Sigmoid colon (tissue), 7 donors: ENCODE measurements around the gene ZNF513. TPM values are rescaled to one million over a fixed set of nuclear protein-coding genes. Genes with fewer than 3 reads are reported as not detected.

Source experiments
- DNase-seq: peaks from one replicate; pipeline ENCODE4 v3.0.0-alpha.2; 2019
- H3K27ac ChIP-seq, 4 donors: fragments of 200-600 bp; sonication (generic); one replicate each; pipeline ENCODE4 v1.5.1; 2016 to 2019; ENCODE audit warnings: mild to moderate bottlenecking in 1 of 4
- H3K27me3 ChIP-seq, 3 donors: fragments of 200-600 bp; sonication (generic); one replicate each; pipeline ENCODE4 v1.5.1; 2019; ENCODE audit warnings: mild to moderate bottlenecking in 1 of 3
- H3K36me3 ChIP-seq, 4 donors: fragments of 200-600 bp; sonication (generic); one replicate each; pipeline ENCODE4 v1.5.1; 2016 to 2019
- H3K4me1 ChIP-seq, 4 donors: fragments of 200-600 bp; sonication (generic); one replicate each; pipeline ENCODE4 v1.5.1; 2017 to 2019
- H3K4me3 ChIP-seq, 4 donors: fragments of 200-600 bp; sonication (generic); one replicate each; pipeline ENCODE4 v1.5.1; 2017 to 2019; ENCODE audit warnings: mild to moderate bottlenecking in 2 of 4, moderate library complexity in 1 of 4
- H3K9me3 ChIP-seq, 4 donors: fragments of 200-600 bp in 3 of 4; sonication (generic) in 3 of 4; one replicate each; pipeline versions ENCODE4 v1.5.1 to v1.6.1; 2013 to 2019
- EP300 ChIP-seq, 4 donors: sonication (generic); formaldehyde crosslinking; IDR thresholded peaks; one replicate each; pipeline ENCODE4 v1.6.1; 2017; ENCODE audit warnings: antibody characterized with exemption in 4 of 4
- POLR2A ChIP-seq, 2 donors: fragments of 450-650 bp; IDR thresholded peaks; one replicate each; pipeline ENCODE4 v1.6.1; 2016; ENCODE audit warnings: antibody characterized with exemption in 2 of 2, mild to moderate bottlenecking in 2 of 2, moderate library complexity in 2 of 2
- POLR2AphosphoS5 ChIP-seq, 4 donors: sonication (generic); formaldehyde crosslinking; IDR thresholded peaks; one replicate each; pipeline ENCODE4 v1.6.1; 2017; ENCODE audit warnings: antibody characterized with exemption in 4 of 4
- WGBS, 2 donors: extraction: QIAGEN DNeasy Blood & Tissue Kit; methylation state at CpG; one replicate each; pipeline ENCODE4 v1.1.7; 2013; 5-methylcytosine and 5-hydroxymethylcytosine counted together
- intact Hi-C: fragments of 100-400 bp; cut with DNase I; formaldehyde crosslinking; loops from one replicate; pipeline ENCODE4 v1.15.1; 2023
- polyA plus RNA-seq, 3 donors: library from polyadenylated mRNA; stranded (reverse); fragments of 200-250 nt; gene quantifications; one replicate each; pipeline ENCODE4 v1.2.3, GENCODE V29; 2013
- total RNA-seq, 4 donors: library from RNA; depleted of rRNA; stranded (reverse); fragments of >200 nt; gene quantifications; one replicate each; pipeline ENCODE4 v1.1.0, GENCODE V29; 2016
- TF ChIP-seq, protein P1 (sequence below), 4 experiments: fragments of 450-650 bp in 3 of 4; fragments of 200-600 bp in 1 of 4; IDR thresholded peaks; one replicate each; pipeline ENCODE4 v1.5.1; 2016 to 2019; ENCODE audit warnings: antibody characterized with exemption in 4 of 4, mild to moderate bottlenecking in 3 of 4, moderate library complexity in 2 of 4
- donor health status: healthy with polysubstance abuse.
- donor health status: Bipolar disorder and iron deficiency.
- donor health status: healthy.

Gene ZNF513
- total and polyA plus RNA-seq, 7 donors, result 5.0 to 27.5 (median 8.7) TPM

DNA sequence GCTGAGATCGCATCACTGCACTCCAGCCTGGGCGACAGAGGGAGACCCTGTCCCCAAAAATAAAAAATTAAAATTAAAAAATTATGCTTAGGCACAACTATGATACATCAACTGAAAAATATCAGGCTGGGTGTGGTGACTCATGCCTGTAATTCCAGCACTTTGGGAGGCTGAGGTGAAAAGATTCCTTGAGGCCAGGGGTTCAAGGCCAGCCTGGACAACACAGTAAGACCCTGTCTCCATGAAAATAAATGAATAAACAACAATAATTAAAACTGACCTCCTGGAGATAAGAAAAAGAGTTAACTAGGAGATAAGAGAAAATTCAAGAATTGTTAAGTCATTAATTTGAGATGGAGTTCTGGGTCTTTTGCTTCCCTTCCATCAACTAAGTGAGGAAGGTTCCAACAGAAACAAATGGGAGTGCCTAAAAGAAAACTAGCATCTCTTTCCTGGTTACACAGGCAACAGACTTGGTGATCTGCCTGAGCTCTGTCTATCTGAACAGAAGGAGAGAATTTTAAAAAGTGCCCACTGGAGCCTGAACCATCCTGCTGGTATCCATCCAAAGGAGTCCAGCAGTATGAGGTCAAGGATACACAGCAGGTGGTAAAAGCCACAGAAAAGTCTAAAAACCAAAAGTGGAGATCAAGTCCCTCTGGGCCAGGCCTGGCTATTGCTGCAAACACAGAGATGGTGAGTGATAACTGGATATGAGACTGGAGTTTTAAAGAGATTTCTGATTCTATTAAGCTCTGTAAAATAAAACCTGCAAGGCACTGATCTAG, 20.0 kb upstream of the ZNF513 start:
- 98 to 99% methylated on average over 2 of the region's 2 CpGs for WGBS, 2 donors
- intact Hi-C loops, result no loop called here
- TF ChIP-seq EP300 (IDR thresholded peaks at IDR 0.05) (no peak), POLR2AphosphoS5 (IDR thresholded peaks at IDR 0.05) (no peak), POLR2A (IDR thresholded peaks at IDR 0.05) (no peak)
- TF ChIP-seq, protein P1, sequence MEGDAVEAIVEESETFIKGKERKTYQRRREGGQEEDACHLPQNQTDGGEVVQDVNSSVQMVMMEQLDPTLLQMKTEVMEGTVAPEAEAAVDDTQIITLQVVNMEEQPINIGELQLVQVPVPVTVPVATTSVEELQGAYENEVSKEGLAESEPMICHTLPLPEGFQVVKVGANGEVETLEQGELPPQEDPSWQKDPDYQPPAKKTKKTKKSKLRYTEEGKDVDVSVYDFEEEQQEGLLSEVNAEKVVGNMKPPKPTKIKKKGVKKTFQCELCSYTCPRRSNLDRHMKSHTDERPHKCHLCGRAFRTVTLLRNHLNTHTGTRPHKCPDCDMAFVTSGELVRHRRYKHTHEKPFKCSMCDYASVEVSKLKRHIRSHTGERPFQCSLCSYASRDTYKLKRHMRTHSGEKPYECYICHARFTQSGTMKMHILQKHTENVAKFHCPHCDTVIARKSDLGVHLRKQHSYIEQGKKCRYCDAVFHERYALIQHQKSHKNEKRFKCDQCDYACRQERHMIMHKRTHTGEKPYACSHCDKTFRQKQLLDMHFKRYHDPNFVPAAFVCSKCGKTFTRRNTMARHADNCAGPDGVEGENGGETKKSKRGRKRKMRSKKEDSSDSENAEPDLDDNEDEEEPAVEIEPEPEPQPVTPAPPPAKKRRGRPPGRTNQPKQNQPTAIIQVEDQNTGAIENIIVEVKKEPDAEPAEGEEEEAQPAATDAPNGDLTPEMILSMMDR (IDR thresholded peaks at IDR 0.05), result no peak
- no peaks in the 10 kb centered on the region for H3K36me3 ChIP-seq
- H3K4me1 ChIP-seq, result no peaks in the 10 kb centered on the region
- H3K27me3 ChIP-seq, result no peaks in the 10 kb centered on the region
- no peak for DNase-seq
- H3K4me3 ChIP-seq, result no peak overlapping the region
- no peaks in the 10 kb centered on the region for H3K9me3 ChIP-seq
- H3K27ac ChIP-seq, result no peak overlapping the region

DNA sequence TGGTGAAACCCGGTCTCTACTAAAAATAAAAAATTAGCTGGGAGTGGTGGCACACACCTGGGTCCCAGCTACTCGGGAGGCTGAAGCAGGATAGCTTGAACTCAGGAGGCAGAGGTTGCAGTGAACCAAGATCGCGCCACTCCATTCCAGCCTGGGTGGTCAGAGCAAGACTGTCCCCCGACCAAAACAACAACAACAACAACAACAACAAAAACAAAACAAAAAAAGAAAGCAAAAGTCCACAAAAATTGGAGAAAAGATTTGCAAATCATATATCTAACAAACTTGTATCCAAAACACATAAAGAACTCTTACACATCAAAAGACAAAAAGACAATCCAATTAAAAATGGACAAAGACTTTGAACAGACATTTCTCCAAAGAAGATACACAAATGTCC, 18.4 kb upstream of the ZNF513 start:
- H3K27me3 ChIP-seq, result no peaks in the 10 kb centered on the region

DNA sequence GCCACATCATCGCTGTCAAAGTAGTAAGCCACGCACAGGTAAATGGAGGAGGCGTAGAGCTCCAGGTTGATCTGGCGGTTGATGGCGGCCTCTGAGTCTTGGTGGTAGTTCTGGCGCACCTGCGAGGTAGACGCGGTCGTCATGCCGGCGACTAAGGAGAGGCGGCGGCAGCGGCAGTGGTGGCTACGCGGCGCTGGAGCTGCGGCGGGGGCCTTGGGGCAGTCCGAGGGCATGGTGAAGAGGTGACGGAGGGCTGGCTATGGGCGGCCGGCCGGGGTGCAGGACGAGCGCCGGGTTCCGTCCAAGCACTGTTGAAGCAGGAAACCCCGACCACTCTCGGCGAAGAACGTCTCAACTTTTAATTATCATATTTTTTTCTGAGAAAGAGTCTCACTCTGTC, 12.7 kb upstream of the ZNF513 start:
- 97 to 98% methylated on average over 33 of the region's 33 CpGs for WGBS, 2 donors
- intact Hi-C loops, result no loop called here

More for the DNA sequence above, 18.4 kb upstream of the ZNF513 start:
- H3K4me3 ChIP-seq, result no peak overlapping the region
- no peaks in the 10 kb centered on the region for H3K36me3 ChIP-seq
- intact Hi-C loops, result no loop called here
- H3K4me1 ChIP-seq, result no peaks in the 10 kb centered on the region
- WGBS, 2 donors, result 94% methylated on average over 5 of the region's 5 CpGs
- DNase-seq, result no peak
- no peaks in the 10 kb centered on the region for H3K9me3 ChIP-seq
- H3K27ac ChIP-seq, result no peak overlapping the region
- no peak for TF ChIP-seq POLR2A (IDR thresholded peaks at IDR 0.05)
- TF ChIP-seq, protein P1 (IDR thresholded peaks at IDR 0.05), result no peak
- no peak for TF ChIP-seq POLR2AphosphoS5 (IDR thresholded peaks at IDR 0.05)

DNA sequence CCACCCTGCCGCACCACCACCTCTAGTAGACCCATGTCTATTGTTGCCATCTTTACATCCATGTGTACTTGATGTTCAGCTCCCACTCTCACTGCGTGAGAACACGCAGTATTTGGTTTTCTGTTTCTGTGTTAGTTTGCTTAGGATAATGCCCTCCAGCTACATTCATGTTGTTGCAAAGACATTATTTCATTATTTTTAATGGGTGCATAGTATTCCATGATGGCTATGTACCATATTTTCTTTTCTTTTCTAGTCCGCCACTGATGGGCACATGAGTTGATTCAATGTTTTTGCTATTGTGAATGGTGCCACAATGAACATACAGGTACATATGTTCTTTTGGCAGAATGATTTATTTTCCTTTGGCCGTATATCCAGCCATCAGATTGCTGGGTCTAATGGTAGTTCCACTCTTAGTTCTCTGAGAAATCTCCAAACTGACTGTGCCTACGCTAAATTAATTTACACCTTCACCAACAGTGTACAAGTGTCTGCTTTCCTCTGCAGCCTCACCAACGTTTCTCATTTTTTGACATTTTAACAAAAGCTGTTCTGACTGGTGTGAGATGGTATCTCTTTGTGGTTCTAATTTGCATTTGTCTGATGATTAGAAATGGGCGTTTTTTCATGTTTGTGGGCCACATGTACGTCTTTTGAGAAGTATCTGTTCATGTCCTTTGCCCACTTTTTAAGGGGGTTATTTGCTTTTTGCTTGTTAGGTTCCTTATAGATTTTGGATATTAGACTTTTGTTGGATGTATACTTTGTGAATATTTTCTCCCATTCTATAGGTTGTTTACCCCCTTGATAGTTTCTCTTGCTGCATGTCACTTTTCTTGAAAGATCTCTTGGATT, 10.5 kb upstream of the ZNF513 start:
- H3K36me3 ChIP-seq, result peaks cover 0 to 13% (median 0%) of the 10 kb centered on the region in 4 donors
- no peak for DNase-seq
- TF ChIP-seq POLR2AphosphoS5 (IDR thresholded peaks at IDR 0.05) (no peak), POLR2A (IDR thresholded peaks at IDR 0.05) (no peak), EP300 (IDR thresholded peaks at IDR 0.05) (no peak)
- TF ChIP-seq, protein P1 (IDR thresholded peaks at IDR 0.05), result no peak
- no peaks in the 10 kb centered on the region for H3K9me3 ChIP-seq
- no peaks in the 10 kb centered on the region for H3K27me3 ChIP-seq
- H3K27ac ChIP-seq, result no peak overlapping the region
- WGBS, 2 donors, result 87 to 91% methylated on average over 9 of the region's 9 CpGs
- H3K4me3 ChIP-seq, result no peak overlapping the region
- no peaks in the 10 kb centered on the region for H3K4me1 ChIP-seq
- intact Hi-C loops, result no loop called here

More for the DNA sequence above, 12.7 kb upstream of the ZNF513 start:
- Histone ChIP-seq H3K36me3 (peaks cover 0 to 7% (median 0%) of the 10 kb centered on the region in 4 donors), H3K27ac (no peak overlapping the region), H3K4me1 (no peaks in the 10 kb centered on the region), H3K9me3 (no peaks in the 10 kb centered on the region), H3K27me3 (no peaks in the 10 kb centered on the region), H3K4me3 (no peak overlapping the region)
- no peak for DNase-seq
- TF ChIP-seq, protein P1 (IDR thresholded peaks at IDR 0.05), result no peak
- TF ChIP-seq EP300 (IDR thresholded peaks at IDR 0.05), result no peak
- TF ChIP-seq POLR2A (IDR thresholded peaks at IDR 0.05), result no peak
- TF ChIP-seq POLR2AphosphoS5 (IDR thresholded peaks at IDR 0.05), result no peak
